ENCODE data around the gene LUZP2. TPM values are rescaled to one million over a fixed set of nuclear protein-coding genes. Genes with fewer than 3 reads are reported as not detected.

The LUZP2 gene
- total and polyA plus RNA-seq, 2 of the 8 experiments (the other 6 are each of a cell fraction or from before 2014, with no cell fraction given) = 0.79 to 1.5 TPM

GRCh38 chr11:24594401-24594800, 97.5 kb downstream of the LUZP2 start (continued):
- TF ChIP-seq CREB1 (IDR thresholded peaks at IDR 0.05) = no peak
- TF ChIP-seq KDM4A (IDR thresholded peaks at IDR 0.05; ENCODE audit: low read depth, low read length, severe bottlenecking) = no peak
- TF ChIP-seq SRF (IDR thresholded peaks at IDR 0.05; ENCODE audit: low read depth, low read length) = no peak
- no peak for TF ChIP-seq KDM1A (IDR thresholded peaks at IDR 0.05; ENCODE audit: borderline replicate concordance, low read length)
- no peak for TF ChIP-seq CHD1 (IDR thresholded peaks at IDR 0.05; ENCODE audit: low read depth, low read length)
- no peak for TF ChIP-seq CEBPB (IDR thresholded peaks at IDR 0.05; ENCODE audit: low read depth, low read length)
- no peak for TF ChIP-seq POLR2A (IDR thresholded peaks at IDR 0.05; ENCODE audit: control extremely low read depth in 1 of 2, low read depth in 2 of 2, low read length in 2 of 2)
- no peak for TF ChIP-seq CBX5 (IDR thresholded peaks at IDR 0.05; ENCODE audit: low read depth, low read length)
- no peak for TF ChIP-seq RBBP5 (IDR thresholded peaks at IDR 0.05; ENCODE audit: borderline replicate concordance, low read depth, low read length)

All from H1 (cell line).